K562 (cell line): ENCODE results near the gene FCHSD1. TPM values are rescaled to one million over a fixed set of nuclear protein-coding genes. Genes with fewer than 3 reads are reported as not detected.

Experiments
- ATAC-seq: fragments of 200-7000 bp; cut with Tn5 transposase; 3 replicates; pipeline ENCODE4 v1.9.1; 2020; ENCODE audit warnings: moderate library complexity
- BruUV-seq: library from RNA; stranded (reverse); fragments of 400-500 nt; replicated peaks from 2 replicates; lab custom pipeline; 2021; lab: Mats Ljungman, UMichigan
- CTCF ChIA-PET: fragments of 300-600 bp; formaldehyde crosslinking; extraction: SDS; loops from one replicate; lab custom pipeline; 2021; ENCODE audit warnings: low intra/inter-chr PET ratio; lab: Yijun Ruan, JAX
- POLR2A ChIA-PET: fragments of 300-600, 350-650 bp; sonication (Branson Sonifier 250); formaldehyde crosslinking; extraction: SDS; loops from one replicate; lab custom pipeline; 2021; ENCODE audit warnings: antibody characterized with exemption, inconsistent platforms; lab: Yijun Ruan, JAX
- DNase-seq, 4 experiments: peaks; one replicate each; pipeline versions ENCODE4 v3.0.0 to v3.0.0-alpha.2; 2011 to 2018; ENCODE audit warnings: low spot score in 3 of 4, mixed read lengths in 3 of 4; ENCODE audit errors: extremely low read depth in 1 of 4
- FAIRE-seq: peaks from 2 replicates; lab custom pipeline; 2011; peaks lifted over from hg19 to GRCh38; lab: Jason Lieb, UNC
- H2AFZ ChIP-seq: 2 replicates; pipeline ENCODE4 v1.6.0; 2011; ENCODE audit warnings: low read depth, low read length, control low read depth, inconsistent platforms
- H3K27ac ChIP-seq: fragments of 200-600 bp; 3 replicates; pipeline ENCODE4 v1.8.0; 2011; ENCODE audit warnings: low read depth, mild to moderate bottlenecking, control low read depth, inconsistent platforms, low read length, moderate library complexity, mixed read lengths; ENCODE audit errors: extremely low read depth
- H3K27me3 ChIP-seq, 2 experiments: fragments of 300-600 bp in 1 of 2; 2 replicates in 1 of 2; 3 replicates in 1 of 2; pipeline versions ENCODE4 v1.6.0 to v1.8.0; 2011; ENCODE audit warnings: inconsistent platforms in 2 of 2, low read length in 2 of 2, mild to moderate bottlenecking in 1 of 2, mixed read lengths in 1 of 2, moderate library complexity in 1 of 2; ENCODE audit not compliant: control insufficient read depth in 2 of 2, insufficient read depth in 2 of 2
- H3K36me3 ChIP-seq: fragments of 300-600 bp; 3 replicates; pipeline ENCODE4 v1.8.0; 2011; ENCODE audit warnings: mild to moderate bottlenecking, low read length, inconsistent platforms; ENCODE audit not compliant: control insufficient read depth, insufficient read depth
- H3K4me1 ChIP-seq, 2 experiments: fragments of 200-600 bp in 1 of 2; replicated peaks in 1 of 2; 2 replicates in 1 of 2; 3 replicates in 1 of 2; pipeline versions ENCODE4 v1.5.1 to v1.8.0; 2011; ENCODE audit warnings: inconsistent platforms in 2 of 2, low read length in 2 of 2, mild to moderate bottlenecking in 1 of 2, mixed read lengths in 1 of 2, moderate library complexity in 1 of 2; ENCODE audit not compliant: control insufficient read depth in 2 of 2, insufficient read depth in 2 of 2
- H3K4me2 ChIP-seq: 2 replicates; pipeline ENCODE4 v1.6.1; 2011; ENCODE audit warnings: low read length, control low read depth, inconsistent platforms, mixed read lengths; ENCODE audit not compliant: insufficient read depth
- H3K4me3 ChIP-seq: fragments of 200-600 bp; sonication (generic), shearing (Covaris generic); 2 replicates; pipeline ENCODE4 v1.5.1; 2016; ENCODE audit warnings: control low read depth, inconsistent platforms
- H3K79me2 ChIP-seq: fragments of 200-600 bp; 3 replicates; pipeline ENCODE4 v1.8.0; 2011; ENCODE audit warnings: low read length, inconsistent platforms; ENCODE audit not compliant: control insufficient read depth, insufficient read depth
- H3K9ac ChIP-seq, 2 experiments: 2 replicates each; pipeline versions ENCODE4 v1.6.0 to v1.6.1; 2011; ENCODE audit warnings: low read depth in 2 of 2, low read length in 2 of 2, control low read depth in 1 of 2, inconsistent platforms in 1 of 2, mild to moderate bottlenecking in 1 of 2, mixed read lengths in 1 of 2; ENCODE audit not compliant: insufficient read depth in 1 of 2
- H3K9me1 ChIP-seq: one replicate; pipeline ENCODE4 v1.6.0; 2011; ENCODE audit warnings: inconsistent platforms, mild to moderate bottlenecking, low read length, moderate library complexity; ENCODE audit not compliant: control insufficient read depth, insufficient read depth
- H3K9me3 ChIP-seq: replicated peaks from 2 replicates; pipeline ENCODE4 v1.5.1; 2011; ENCODE audit warnings: low read depth, low read length, inconsistent platforms; ENCODE audit not compliant: control insufficient read depth, insufficient read depth
- H4K20me1 ChIP-seq: replicated peaks from 2 replicates; pipeline ENCODE4 v1.6.1; 2011; ENCODE audit warnings: low read length, inconsistent platforms, mixed read lengths; ENCODE audit not compliant: control insufficient read depth, insufficient read depth
- CBFA2T2 ChIP-seq: fragments of 450-650 bp; conservative IDR thresholded peaks from 2 replicates; pipeline ENCODE4 v1.6.1; 2017; ENCODE audit warnings: mild to moderate bottlenecking
- HBP1 ChIP-seq: fragments of 450-650 bp; formaldehyde crosslinking; IDR thresholded peaks from 2 replicates; pipeline ENCODE4 v1.4.0; 2022; ENCODE audit warnings: missing genetic modification characterization
- JUN ChIP-seq, 2 experiments: sonication (generic) in 1 of 2; formaldehyde crosslinking in 1 of 2; IDR thresholded peaks; 2 replicates each; pipeline versions ENCODE4 v1.6.1 to v1.8.0; 2012 to 2022; ENCODE audit warnings: borderline replicate concordance in 2 of 2, mild to moderate bottlenecking in 2 of 2, improper control_type of control experiment in 1 of 2, low read depth in 1 of 2, low read length in 1 of 2, missing genetic modification reagents in 1 of 2
- MBD1 ChIP-seq: fragments of 250-450 bp; sonication (Bioruptor Pico); IDR thresholded peaks from 2 replicates; pipeline ENCODE4 v1.8.0; 2022; ENCODE audit warnings: inconsistent platforms
- POLR2A ChIP-seq: fragments of 450-650 bp; conservative IDR thresholded peaks from 2 replicates; pipeline ENCODE4 v1.6.1; 2016
- SIN3B ChIP-seq: fragments of 450-650 bp; IDR thresholded peaks from 2 replicates; pipeline ENCODE4 v1.6.1; 2017; ENCODE audit warnings: low read depth, mild to moderate bottlenecking, moderate library complexity
- SMAD2 ChIP-seq: fragments of 150-350 bp; IDR thresholded peaks from 2 replicates; pipeline ENCODE4 v1.6.1; 2014; ENCODE audit warnings: low read depth, mild to moderate bottlenecking, low read length
- U2AF2 ChIP-seq: fragments of 200-400 bp; formaldehyde crosslinking; optimal IDR thresholded peaks from 2 replicates; pipeline ENCODE3; 2017; ENCODE audit warnings: low read depth, mild to moderate bottlenecking, low read length
- ZNF277 ChIP-seq: fragments of 250-450 bp; sonication (Bioruptor Pico); IDR thresholded peaks from 2 replicates; pipeline ENCODE4 v1.8.0; 2022; ENCODE audit warnings: inconsistent platforms, mild to moderate bottlenecking, moderate library complexity, borderline replicate concordance
- ZNF395 ChIP-seq: fragments of 200-800 bp; sonication (Bioruptor generic); IDR thresholded peaks from 2 replicates; pipeline ENCODE4 v1.6.1; 2017; ENCODE audit warnings: missing genetic modification characterization, missing compliant biosample characterization
- ZNF655 ChIP-seq: fragments of 250-450 bp; sonication (Bioruptor Pico); IDR thresholded peaks from 2 replicates; pipeline ENCODE4 v1.5.0; 2021
- WGBS: fragments of 100-300 bp; shearing (Covaris generic); methylation state at CpG from one replicate; pipeline ENCODE4 v1.1.6; 2016; ENCODE audit warnings: low coverage, mixed read lengths; ENCODE audit not compliant: insufficient coverage; ENCODE audit errors: missing lambda C conversion rate; 5-methylcytosine and 5-hydroxymethylcytosine counted together
- in situ Hi-C: fragments of 300-500 bp; cut with MboI; formaldehyde crosslinking; loops from 4 replicates; pipeline ENCODE4 v1.15.0; 2018; ENCODE audit warnings: inconsistent platforms, mixed read lengths
- intact Hi-C: fragments of 100-400 bp; cut with micrococcal nuclease; formaldehyde crosslinking; loops from 2 replicates; pipeline ENCODE4 v1.14.2; 2022
- polyA plus RNA-seq, 8 experiments: library from polyadenylated mRNA; depleted of rRNA in 4 of 8; stranded (reverse) in 5 of 8; unstranded in 3 of 8; fragments of >200 nt; fragmentation: Nextera tagmentation in 2 of 8; fragmentation: Illumina TruSeq in 1 of 8; extraction: Ambion mirVana in 2 of 8; extraction: Trizol in 1 of 8; gene quantifications; 2 replicates each; pipeline versions ENCODE4 v1.2.1 to v1.2.3, GENCODE V29; 2011 to 2014; ENCODE audit warnings: inconsistent platforms in 1 of 8, missing spikeins in 1 of 8
- total RNA-seq, 7 experiments: library from RNA; depleted of rRNA in 6 of 7; stranded (reverse); fragments of >200 nt in 6 of 7; fragmentation: Illumina TruSeq in 2 of 7; extraction: Trizol in 2 of 7; gene quantifications; 2 replicates each; pipeline versions ENCODE4 v1.2.1 to v1.2.3, GENCODE V29; 2011 to 2021; ENCODE audit warnings: low replicate concordance in 1 of 7

Gene FCHSD1
- total and polyA plus RNA-seq, 9 of the 15 experiments (the other 6 are each of a cell fraction or from before 2014, with no cell fraction given) = 0.35 to 37.5 (median 13.6) TPM

- Histone ChIP-seq H3K27ac (peak overlapping the region; percentile 86), H3K36me3 (peaks cover 52% of the 10 kb centered on the region), H4K20me1 (0 out of 2 replicates have a peak, but pooled peaks cover 4% of the 10 kb centered on the region), H3K9me3 (no peaks in the 10 kb centered on the region), H3K4me3 (no peak overlapping the region), H3K4me2 (peak overlapping the region; percentile 66), H3K9ac (peak overlapping the region in 1 of 2 experiments; percentile 51; a peak in 2 of 4 replicates), H3K79me2 (peaks cover 99% of the 10 kb centered on the region), H2AFZ (no peak overlapping the region), H3K27me3 (no peaks in the 10 kb centered on the region), H3K9me1 (no peaks in the 10 kb centered on the region), H3K4me1 (peaks cover 9 to 54% of the 10 kb centered on the region in 2 experiments; a peak in 4 of 5 replicates)
- peak; percentile 86 for ATAC-seq
- peak in 3 of 4 experiments; percentile 17 to 93 (median 73) for DNase-seq
- BruUV-seq = no TSS peak
- FAIRE-seq = peak; percentile 97
- in situ Hi-C loops = no loop called here
- ChIA-PET POLR2A (interaction anchor here (0.5 to 2.1 kb wide), 5 partner anchors 9 to 91 kb away, joined by 3 to 17 read pairs (median 7); no protein-coding TSS in a partner anchor), CTCF (no interaction called here)
- 0% methylated on average over 6 of the region's 6 CpGs for WGBS
- intact Hi-C loops = loop anchor here (1.0 to 2.0 kb wide), 2 partner anchors 8 to 13 kb away; partner anchors contain the start of gene DIAPH1
- TF ChIP-seq HBP1 (CRISPR knock-in tag) (0 out of 2 replicates have a peak, but pooled peaks have one; percentile 40), ZNF655 (CRISPR knock-in tag) (no peak), SIN3B (no peak), MBD1 (CRISPR knock-in tag) (no peak), ZNF395 (CRISPR knock-in tag) (peak; percentile 90; the same call in 1 of the 2 replicates), U2AF2 (no peak), ZNF277 (CRISPR knock-in tag) (no peak), JUN (IDR thresholded peaks at IDR 0.05; ENCODE audit: borderline replicate concordance, low read depth, low read length) (peak; percentile 71; the same call in 1 of the 2 replicates), JUN (CRISPR knock-in tag; IDR thresholded peaks at IDR 0.05; ENCODE audit: borderline replicate concordance) (no peak), POLR2A (no peak), SMAD2 (no peak), CBFA2T2 (peak; percentile 92)
Observed at GRCh38 chr5:141605523-141606277, 45.5 kb downstream of the FCHSD1 start.
